Activated naive CD8-positive, alpha-beta T cell treated with anti-CD3 and anti-CD28 coated beads for 36 hours (primary cell): Measurements from ENCODE around the gene TAF1C. TPM values are rescaled to one million over a fixed set of nuclear protein-coding genes. Genes with fewer than 3 reads are reported as not detected.

Experiments
- DNase-seq: peaks from one replicate; pipeline ENCODE4 v3.0.0; 2021
- H3K27ac Mint-ChIP-seq: one replicate; pipeline ENCODE4 v1.8.0; 2022; ENCODE audit warnings: mild to moderate bottlenecking, moderate library complexity, mixed read lengths
- H3K27me3 Mint-ChIP-seq: one replicate; pipeline ENCODE4 v1.8.0; 2022; ENCODE audit warnings: mild to moderate bottlenecking, mixed read lengths
- H3K36me3 Mint-ChIP-seq: one replicate; pipeline ENCODE4 v1.8.0; 2021; ENCODE audit warnings: mild to moderate bottlenecking, mixed read lengths
- H3K4me1 Mint-ChIP-seq: one replicate; pipeline ENCODE4 v1.8.0; 2021; ENCODE audit warnings: mixed read lengths
- H3K4me3 Mint-ChIP-seq: one replicate; pipeline ENCODE4 v1.8.0; 2022; ENCODE audit warnings: mild to moderate bottlenecking, moderate library complexity, mixed read lengths
- H3K9me3 Mint-ChIP-seq: one replicate; pipeline ENCODE4 v1.8.0; 2022; ENCODE audit warnings: mixed read lengths
- total RNA-seq, 2 experiments: library from RNA; stranded (reverse); gene quantifications; one replicate each; pipeline ENCODE4 v1.2.3, GENCODE V29; 2021

Gene TAF1C
- total RNA-seq, 2 experiments from 2014 or later, result 53.8 to 54.3 TPM

DNA sequence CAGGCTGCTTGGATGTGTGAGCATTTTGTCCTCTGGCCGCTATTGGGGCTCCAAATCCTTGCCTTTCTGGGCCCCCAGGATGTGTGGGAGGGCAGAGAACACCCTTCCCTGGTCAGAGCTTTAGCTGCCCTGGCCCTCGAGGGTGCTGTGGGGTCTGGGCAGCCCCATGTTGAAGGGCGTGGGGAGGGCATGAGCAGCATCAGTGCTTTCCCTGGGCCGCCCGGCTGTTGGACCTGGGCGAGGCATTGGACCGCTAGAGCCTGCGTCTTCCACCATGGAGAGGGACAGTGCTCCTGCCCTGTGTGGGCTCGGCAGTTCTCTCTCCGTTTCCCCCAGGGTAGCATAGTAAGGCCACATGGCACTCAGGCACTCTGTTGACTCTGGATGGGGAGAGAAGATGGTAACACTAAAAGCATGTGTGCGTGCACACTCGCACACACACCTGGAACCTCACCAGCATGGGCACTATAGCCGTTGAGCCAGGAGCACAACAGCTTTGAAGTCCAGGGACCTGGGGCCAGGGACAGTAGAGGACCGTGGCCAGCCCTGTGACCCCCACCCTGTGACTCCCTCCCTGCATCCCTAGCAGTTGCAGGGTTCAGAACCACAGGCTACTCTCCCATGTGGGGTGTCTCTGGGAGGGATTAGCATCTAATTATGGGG is 10.7 kb upstream of the TAF1C start:
- no peak for DNase-seq
- H3K36me3 Mint-ChIP-seq, result no peaks in the 10 kb centered on the region
- H3K9me3 Mint-ChIP-seq, result no peaks in the 10 kb centered on the region
- no peaks in the 10 kb centered on the region for H3K27me3 Mint-ChIP-seq
- H3K4me3 Mint-ChIP-seq, result no peak overlapping the region
- H3K4me1 Mint-ChIP-seq, result peaks cover 19% of the 10 kb centered on the region
- no peak overlapping the region for H3K27ac Mint-ChIP-seq

DNA sequence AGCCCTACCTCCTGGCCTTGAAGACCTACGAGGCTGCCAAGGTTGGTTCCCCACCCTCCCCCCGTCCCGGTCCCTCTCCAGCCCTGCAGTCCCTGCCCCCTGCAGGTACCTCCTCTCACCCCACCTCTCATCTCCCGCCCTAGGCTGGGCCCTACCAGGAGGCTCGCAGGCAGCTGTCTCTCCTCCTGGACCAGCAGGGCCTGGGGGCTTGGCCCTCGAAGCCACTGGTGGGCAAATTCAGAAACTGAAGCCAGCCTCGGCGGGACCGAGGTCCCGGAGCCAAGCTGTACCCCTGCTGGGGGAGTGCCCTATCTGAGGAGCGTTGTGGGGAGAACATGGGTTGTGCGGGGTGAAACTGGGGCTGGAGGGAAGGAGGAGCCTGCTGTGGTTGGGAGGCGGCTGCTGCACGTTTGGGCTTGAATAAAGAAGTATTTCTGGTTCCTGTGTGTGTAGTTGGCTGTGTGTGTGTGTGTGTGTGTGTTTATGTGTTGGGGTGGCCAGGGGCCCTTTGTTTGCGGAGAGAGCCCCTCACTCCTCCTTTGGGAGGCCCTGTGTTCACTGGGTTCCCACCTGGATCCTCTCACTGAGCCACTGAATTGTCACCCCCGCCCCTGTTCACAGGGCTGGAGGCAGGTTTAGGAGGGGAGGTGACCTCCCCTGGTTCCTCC is 10.0 kb upstream of the TAF1C start:
- Mint-ChIP-seq H3K4me3 (peak overlapping the region; percentile 14), H3K9me3 (no peaks in the 10 kb centered on the region), H3K27me3 (no peaks in the 10 kb centered on the region), H3K36me3 (no peaks in the 10 kb centered on the region), H3K27ac (no peak overlapping the region), H3K4me1 (peaks cover 19% of the 10 kb centered on the region)
- no peak for DNase-seq

DNA sequence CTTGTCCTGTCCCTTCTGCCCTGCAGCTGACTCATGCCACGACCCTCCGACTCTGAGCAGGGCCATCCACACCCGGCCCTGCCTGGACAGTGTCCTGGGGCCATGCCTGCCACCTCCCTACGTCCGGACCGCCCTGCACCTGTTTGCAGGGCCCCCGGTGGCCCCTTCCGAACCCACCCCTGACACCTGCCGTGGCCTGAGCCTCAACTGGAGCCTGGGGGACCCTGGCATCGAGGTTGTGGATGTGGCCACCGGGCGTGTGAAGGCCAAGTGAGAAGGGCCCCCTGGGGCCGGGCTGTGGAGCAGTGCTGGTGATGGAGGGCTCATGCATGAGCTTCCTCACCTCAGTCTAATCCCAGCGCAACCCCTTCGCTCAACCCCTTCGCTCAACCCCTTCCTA is 9.2 kb upstream of the TAF1C start:
- no peak overlapping the region for H3K27ac Mint-ChIP-seq
- H3K9me3 Mint-ChIP-seq, result no peaks in the 10 kb centered on the region
- no peak overlapping the region for H3K4me3 Mint-ChIP-seq
- no peak for DNase-seq
- no peaks in the 10 kb centered on the region for H3K27me3 Mint-ChIP-seq
- peaks cover 19% of the 10 kb centered on the region for H3K4me1 Mint-ChIP-seq
- H3K36me3 Mint-ChIP-seq, result no peaks in the 10 kb centered on the region

DNA sequence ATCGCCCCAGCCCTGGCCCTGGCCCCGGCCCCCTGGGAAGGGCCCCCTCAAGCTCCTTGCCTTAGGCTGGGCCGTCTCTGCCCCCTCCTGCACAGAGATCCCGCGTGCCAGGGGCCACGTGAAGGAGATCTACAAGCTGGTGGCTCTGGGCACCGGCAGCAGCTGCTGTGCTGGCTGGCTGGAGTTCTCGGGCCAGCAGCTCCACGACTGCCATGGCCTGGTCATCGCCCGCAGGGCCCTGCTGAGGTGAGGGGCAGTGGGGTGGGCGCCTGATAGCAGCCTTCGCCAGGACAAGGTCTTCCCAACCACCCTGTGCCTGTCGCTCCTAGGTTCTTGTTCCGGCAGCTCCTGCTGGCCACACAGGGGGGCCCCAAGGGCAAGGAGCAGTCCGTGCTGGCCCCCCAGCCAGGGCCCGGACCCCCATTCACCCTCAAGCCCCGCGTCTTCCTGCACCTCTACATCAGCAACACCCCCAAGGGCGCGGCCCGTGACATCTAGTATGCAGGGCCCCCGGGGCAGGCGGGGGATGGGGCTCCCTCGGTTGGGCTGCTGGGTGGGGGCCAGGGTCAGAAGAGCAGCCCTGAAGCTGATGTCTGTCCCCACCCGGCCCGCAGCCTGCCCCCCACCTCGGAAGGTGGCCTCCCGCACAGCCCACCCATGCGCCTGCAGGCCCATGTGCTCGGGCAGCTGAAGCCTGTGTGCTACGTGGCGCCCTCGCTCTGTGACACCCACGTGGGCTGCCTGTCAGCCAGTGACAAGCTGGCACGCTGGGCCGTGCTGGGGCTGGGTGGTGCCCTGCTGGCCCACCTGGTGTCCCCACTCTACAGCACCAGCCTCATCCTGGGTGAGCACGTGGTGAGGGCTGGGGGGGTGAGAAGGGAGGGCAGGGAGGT is 8.6 kb upstream of the TAF1C start:
- no peak overlapping the region for H3K4me3 Mint-ChIP-seq
- H3K9me3 Mint-ChIP-seq, result no peaks in the 10 kb centered on the region
- H3K27me3 Mint-ChIP-seq, result no peaks in the 10 kb centered on the region
- no peak overlapping the region for H3K27ac Mint-ChIP-seq
- H3K36me3 Mint-ChIP-seq, result no peaks in the 10 kb centered on the region
- peaks cover 19% of the 10 kb centered on the region for H3K4me1 Mint-ChIP-seq
- DNase-seq, result no peak

DNA sequence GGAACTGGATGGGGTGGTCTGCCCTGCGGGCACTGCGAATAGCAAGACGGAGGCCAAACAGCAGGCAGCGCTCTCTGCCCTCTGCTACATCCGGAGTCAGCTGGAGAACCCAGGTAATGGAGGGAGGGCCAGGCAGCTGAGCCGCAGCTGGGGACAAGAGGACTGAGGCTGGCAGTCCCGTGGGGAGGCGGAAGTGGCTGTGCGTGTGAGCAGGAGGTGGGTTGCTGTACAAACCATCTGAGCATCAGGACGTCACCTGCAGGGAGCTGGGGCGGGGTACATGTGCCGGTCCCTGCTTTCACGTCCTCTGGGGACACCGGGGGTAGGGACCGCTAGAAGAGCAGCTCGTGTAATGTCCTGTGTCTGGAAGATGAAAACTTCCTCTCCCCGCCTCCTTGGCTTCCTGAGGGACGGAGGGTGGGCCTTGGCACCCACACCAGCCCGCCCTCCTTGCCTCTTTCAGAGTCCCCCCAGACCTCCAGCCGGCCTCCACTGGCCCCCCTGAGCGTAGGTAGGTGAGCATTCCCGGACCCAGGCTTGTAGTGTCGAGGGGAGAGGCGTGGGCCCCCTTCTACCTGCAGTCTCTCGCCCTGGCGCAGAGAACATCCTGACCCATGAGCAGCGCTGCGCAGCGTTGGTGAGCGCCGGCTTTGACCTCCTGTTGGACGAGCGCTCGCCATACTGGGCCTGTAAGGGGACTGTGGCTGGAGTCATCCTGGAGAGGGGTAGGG is 7.8 kb upstream of the TAF1C start:
- Mint-ChIP-seq H3K27me3 (no peaks in the 10 kb centered on the region), H3K4me3 (peak overlapping the region; percentile 73), H3K9me3 (no peaks in the 10 kb centered on the region), H3K36me3 (no peaks in the 10 kb centered on the region), H3K4me1 (peaks cover 19% of the 10 kb centered on the region), H3K27ac (peak overlapping the region; percentile 80)
- DNase-seq, result peak; percentile 66

DNA sequence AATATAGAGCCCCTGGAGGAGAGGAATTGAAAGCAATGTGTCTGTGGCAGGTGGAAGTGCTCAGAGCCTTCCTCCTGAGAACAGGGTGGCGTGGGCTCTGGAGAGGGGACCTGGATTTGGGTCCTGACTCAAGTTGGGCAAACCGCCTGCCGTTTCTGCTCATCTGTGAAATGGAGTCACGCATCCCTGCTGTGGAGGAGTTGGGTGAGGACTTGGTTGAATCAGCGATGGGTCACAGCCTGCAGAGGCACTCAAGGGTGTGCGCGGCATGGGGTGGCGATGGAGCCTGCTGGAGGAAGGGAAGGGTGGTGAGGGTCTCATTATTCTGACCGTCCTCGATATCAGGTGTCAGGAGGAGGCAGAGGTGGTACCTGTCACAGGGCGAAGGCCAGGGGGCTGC is 7.2 kb upstream of the TAF1C start:
- H3K27me3 Mint-ChIP-seq, result no peaks in the 10 kb centered on the region
- no peaks in the 10 kb centered on the region for H3K9me3 Mint-ChIP-seq
- DNase-seq, result peak; percentile 20
- peak overlapping the region; percentile 73 for H3K4me3 Mint-ChIP-seq
- H3K36me3 Mint-ChIP-seq, result no peaks in the 10 kb centered on the region
- H3K27ac Mint-ChIP-seq, result peak overlapping the region; percentile 80
- H3K4me1 Mint-ChIP-seq, result peaks cover 19% of the 10 kb centered on the region

DNA sequence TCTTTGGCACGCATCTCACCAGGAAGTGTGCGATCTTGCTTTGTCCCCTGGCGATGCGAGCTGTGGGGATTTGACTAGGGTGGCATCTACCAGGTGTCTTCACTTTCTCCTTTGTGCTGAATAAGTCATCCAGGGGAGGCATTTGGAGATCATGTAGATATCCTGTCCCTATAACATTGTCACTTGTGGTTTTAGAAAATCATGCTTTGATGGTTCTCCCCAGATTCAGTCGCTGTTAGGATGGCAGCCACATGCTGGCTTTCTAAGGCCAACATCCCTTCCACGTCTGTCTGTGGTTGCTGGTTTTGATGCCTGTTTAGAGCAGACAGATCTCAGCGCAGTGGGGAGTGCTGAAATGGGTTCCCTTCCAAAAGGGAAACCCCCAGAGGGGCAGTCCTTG is 6.6 kb upstream of the TAF1C start:
- H3K27ac Mint-ChIP-seq, result peak overlapping the region; percentile 80
- H3K4me3 Mint-ChIP-seq, result peak overlapping the region; percentile 73
- H3K4me1 Mint-ChIP-seq, result peaks cover 19% of the 10 kb centered on the region
- H3K27me3 Mint-ChIP-seq, result no peaks in the 10 kb centered on the region
- no peaks in the 10 kb centered on the region for H3K36me3 Mint-ChIP-seq
- DNase-seq, result peak; percentile 20
- no peaks in the 10 kb centered on the region for H3K9me3 Mint-ChIP-seq

DNA sequence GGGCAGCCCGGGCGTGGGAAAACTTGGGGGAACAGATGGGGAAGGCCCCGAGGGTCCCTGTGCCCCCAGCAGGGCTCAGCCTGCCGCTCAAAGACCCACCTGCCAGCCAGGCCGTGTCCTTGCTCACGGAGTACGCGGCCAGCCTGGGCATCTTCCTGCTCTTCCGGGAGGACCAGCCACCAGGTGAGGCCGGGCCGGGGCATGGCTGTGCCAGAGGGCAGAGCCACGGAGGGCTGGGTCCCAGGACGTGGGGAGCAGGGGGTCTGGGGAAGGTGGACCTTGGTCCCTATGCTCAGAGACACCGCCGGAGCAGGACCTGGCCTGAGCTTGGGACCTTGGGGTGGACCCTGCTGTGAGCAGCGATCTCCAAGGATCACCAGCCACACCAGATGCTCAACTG is 4.6 kb upstream of the TAF1C start:
- peaks cover 21% of the 10 kb centered on the region for H3K4me1 Mint-ChIP-seq
- DNase-seq, result no peak
- H3K4me3 Mint-ChIP-seq, result no peak overlapping the region
- H3K36me3 Mint-ChIP-seq, result no peaks in the 10 kb centered on the region
- no peaks in the 10 kb centered on the region for H3K27me3 Mint-ChIP-seq
- H3K27ac Mint-ChIP-seq, result no peak overlapping the region
- no peaks in the 10 kb centered on the region for H3K9me3 Mint-ChIP-seq

DNA sequence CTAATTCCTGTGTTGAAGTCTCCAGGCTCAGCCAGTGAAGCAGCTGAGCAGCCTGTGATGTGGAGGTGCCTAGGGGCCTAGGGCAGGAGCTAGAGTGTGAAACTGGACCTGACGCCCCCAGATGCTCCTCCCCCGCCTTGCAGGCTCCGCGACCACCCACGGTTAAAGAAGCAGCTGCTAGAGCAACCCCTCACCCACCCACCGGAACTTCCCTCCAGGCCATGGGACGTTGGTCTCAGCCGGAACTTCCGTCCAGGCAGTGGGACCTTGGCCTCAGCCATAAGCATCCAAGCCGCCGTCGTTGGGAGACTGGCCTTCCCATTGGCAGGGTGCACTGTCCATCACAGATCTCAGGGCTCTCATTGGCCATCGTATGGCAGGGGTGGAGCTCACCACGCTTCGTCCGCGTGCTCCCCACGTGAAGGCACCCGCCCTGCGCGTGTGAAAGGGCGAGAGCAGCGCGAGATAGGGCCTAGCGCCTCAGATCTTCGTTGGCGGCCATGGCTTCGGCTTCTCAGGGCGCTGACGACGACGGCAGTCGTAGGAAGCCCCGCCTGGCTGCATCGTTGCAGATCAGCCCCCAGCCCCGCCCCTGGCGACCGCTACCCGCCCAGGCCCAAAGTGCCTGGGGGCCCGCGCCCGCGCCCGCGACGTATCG is 4.0 kb upstream of the TAF1C start, which contains the start of gene ADAD2:
TSS of gene ADAD2 (plus strand) at position 427 of the 658 bp plus-strand sequence. CDS start at position 501, 74 bp downstream.
- DNase-seq, result peak; percentile 25
- Mint-ChIP-seq H3K27me3 (no peaks in the 10 kb centered on the region), H3K4me1 (peaks cover 22% of the 10 kb centered on the region)

DNA sequence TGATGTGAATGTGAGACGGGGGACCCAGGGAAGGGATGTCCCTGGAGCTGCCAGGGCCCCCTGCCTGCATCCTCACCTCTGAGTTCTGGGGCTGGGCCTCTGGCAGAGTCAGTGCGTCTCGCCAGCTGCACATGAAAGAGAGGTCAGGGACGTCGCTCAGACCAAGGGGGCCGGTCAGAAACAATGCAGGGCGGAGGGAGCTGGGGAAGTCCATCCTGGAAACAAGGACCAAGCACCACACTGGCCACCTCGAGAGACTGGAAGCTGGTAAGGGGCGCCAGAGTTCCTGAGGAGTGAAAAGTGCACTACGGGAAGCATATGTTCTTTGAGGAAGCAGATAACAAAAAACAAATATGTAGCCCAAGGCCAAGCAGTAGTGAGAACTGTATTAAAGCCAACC is 2.1 kb downstream of the TAF1C start:
- Mint-ChIP-seq H3K27me3 (no peaks in the 10 kb centered on the region), H3K36me3 (peaks cover 9% of the 10 kb centered on the region), H3K9me3 (no peaks in the 10 kb centered on the region), H3K27ac (no peak overlapping the region), H3K4me3 (peak overlapping the region; percentile 90), H3K4me1 (peaks cover 18% of the 10 kb centered on the region)
- DNase-seq, result no peak

More for the DNA sequence above, 4.0 kb upstream of the TAF1C start, which contains the start of gene ADAD2:
- Mint-ChIP-seq H3K36me3 (no peaks in the 10 kb centered on the region), H3K27ac (no peak within 1 kb of the TSS), H3K9me3 (no peaks in the 10 kb centered on the region), H3K4me3 (no peak within 1 kb of the TSS)

DNA sequence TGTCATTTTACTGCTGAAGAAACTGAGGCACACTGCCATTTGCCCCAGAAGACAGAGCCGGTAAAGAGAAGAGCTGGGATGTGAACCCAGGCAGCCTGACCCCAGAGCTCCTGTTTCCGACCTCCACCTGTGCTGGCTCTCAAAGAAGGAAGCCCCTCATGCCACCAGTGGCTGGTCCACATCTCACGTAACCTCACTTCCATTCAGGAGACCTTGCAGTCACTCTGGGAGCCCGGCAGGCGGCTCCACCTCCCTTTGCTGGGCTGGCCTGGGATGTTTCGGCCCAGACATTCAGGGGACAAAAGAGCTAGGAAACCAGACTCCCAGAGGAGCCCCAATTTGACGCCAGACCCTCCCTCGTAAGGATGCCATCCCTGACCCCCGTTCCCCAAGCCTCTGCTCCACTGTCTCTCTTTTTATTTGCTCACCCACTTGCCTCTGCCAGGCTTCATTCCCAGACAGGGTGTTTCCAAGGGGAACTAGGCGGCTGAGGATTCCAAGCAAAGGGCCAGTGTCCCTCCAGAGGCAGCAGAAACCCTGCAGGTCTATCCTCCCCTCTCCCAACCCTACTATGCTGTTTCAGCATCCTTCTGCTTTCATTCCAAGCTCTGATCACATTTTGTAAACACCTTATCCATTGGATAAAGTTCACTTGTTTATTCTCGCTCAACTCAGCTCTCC is 2.8 kb downstream of the TAF1C start:
- no peak for DNase-seq
- peak overlapping the region; percentile 6 for H3K27ac Mint-ChIP-seq
- H3K4me1 Mint-ChIP-seq, result peaks cover 18% of the 10 kb centered on the region
- no peaks in the 10 kb centered on the region for H3K9me3 Mint-ChIP-seq
- H3K4me3 Mint-ChIP-seq, result no peak overlapping the region
- no peaks in the 10 kb centered on the region for H3K27me3 Mint-ChIP-seq
- H3K36me3 Mint-ChIP-seq, result peaks cover 9% of the 10 kb centered on the region

DNA sequence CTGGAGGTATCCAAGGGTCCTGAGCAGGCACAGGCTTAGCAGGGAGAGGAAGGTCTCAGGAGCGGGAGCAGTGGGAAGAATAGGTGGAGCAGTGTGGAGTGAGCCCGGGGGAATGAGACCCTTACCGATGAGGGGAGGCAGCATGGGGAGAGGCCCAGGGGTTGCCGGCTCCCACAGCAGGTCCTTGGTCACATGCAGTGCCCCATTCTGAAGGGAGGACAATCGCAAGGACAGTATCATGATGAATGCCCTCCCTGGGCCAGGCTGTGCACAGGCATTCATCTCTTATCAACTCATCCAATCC is 3.3 kb downstream of the TAF1C start:
- H3K4me3 Mint-ChIP-seq, result no peak overlapping the region
- no peak overlapping the region for H3K27ac Mint-ChIP-seq
- peaks cover 18% of the 10 kb centered on the region for H3K4me1 Mint-ChIP-seq
- H3K9me3 Mint-ChIP-seq, result no peaks in the 10 kb centered on the region
- DNase-seq, result no peak
- H3K36me3 Mint-ChIP-seq, result peaks cover 9% of the 10 kb centered on the region
- no peaks in the 10 kb centered on the region for H3K27me3 Mint-ChIP-seq

DNA sequence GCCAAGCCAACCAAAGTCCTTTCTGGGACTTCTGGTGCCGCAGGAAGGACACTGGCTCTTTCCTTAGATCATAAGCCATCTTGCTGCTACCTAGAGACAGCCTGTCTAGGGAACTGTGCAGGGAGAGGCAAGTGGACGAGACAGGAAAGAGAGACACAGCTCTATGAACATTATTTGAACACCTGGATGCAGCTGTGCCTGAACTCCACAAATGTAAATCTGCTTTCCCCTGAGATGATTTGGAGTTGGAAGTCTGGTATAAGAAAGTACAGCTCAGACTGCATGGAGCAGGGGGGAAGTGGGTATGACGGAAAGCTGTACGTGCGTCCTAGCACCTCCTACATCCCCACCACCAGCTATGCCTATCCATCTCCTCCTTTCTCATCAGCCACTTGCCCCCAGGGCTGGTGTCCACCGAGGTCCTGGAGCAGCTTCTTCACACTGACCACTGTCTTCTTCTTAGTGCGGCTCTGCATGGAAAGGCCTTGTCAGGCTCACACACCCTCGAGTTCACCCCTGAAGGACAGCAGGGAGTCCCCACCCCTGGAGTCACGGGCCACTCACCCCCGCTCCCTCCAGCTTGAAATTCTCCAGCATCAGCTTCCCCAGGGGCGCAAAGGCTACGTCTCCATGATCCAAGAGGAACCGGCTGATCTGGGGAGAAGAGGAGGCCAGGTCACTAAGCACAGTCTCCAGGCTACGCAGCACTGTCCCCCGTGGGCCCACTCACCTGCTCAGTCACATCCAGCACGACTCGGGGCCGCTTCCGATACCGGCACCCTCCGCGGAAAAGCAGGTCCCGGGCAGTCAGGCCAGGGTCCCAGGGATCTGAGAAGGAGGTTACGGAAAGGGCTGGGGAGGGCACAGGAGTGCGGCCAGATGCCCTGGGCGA is 3.9 kb downstream of the TAF1C start:
- Mint-ChIP-seq H3K4me3 (no peak overlapping the region), H3K36me3 (peaks cover 9% of the 10 kb centered on the region), H3K9me3 (no peaks in the 10 kb centered on the region), H3K4me1 (peaks cover 22% of the 10 kb centered on the region), H3K27me3 (no peaks in the 10 kb centered on the region), H3K27ac (no peak overlapping the region)
- DNase-seq, result no peak
